Kidney tubule cell (primary cell): ENCODE results near the gene PASD1.
"Not testable (repeated sequence)": the region's sequence is repeated elsewhere in the genome, so short reads cannot be mapped to it uniquely, and the experiment has no call there.

Source experiments
- DNase-seq: peaks from one replicate; pipeline ENCODE4 v3.0.0-alpha.2; 2018; ENCODE audit warnings: low spot score

The PASD1 gene, protein sequence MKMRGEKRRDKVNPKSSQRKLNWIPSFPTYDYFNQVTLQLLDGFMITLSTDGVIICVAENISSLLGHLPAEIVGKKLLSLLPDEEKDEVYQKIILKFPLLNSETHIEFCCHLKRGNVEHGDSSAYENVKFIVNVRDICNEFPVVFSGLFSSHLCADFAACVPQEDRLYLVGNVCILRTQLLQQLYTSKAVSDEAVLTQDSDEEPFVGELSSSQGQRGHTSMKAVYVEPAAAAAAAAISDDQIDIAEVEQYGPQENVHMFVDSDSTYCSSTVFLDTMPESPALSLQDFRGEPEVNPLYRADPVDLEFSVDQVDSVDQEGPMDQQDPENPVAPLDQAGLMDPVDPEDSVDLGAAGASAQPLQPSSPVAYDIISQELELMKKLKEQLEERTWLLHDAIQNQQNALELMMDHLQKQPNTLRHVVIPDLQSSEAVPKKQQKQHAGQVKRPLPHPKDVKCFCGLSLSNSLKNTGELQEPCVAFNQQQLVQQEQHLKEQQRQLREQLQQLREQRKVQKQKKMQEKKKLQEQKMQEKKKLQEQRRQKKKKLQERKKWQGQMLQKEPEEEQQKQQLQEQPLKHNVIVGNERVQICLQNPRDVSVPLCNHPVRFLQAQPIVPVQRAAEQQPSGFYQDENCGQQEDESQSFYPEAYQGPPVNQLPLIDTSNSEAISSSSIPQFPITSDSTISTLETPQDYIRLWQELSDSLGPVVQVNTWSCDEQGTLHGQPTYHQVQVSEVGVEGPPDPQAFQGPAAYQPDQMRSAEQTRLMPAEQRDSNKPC

GRCh38 chrX:151563449-151563848 is at the start of gene PASD1:
TSS of gene PASD1 (plus strand) at chrX:151563675. CDS start at chrX:151601554, 37,879 bp downstream.
- no peak for DNase-seq

- no peak for DNase-seq
Measured at GRCh38 chrX:151515237-151515636, 48.2 kb upstream of the PASD1 start.

DNA sequence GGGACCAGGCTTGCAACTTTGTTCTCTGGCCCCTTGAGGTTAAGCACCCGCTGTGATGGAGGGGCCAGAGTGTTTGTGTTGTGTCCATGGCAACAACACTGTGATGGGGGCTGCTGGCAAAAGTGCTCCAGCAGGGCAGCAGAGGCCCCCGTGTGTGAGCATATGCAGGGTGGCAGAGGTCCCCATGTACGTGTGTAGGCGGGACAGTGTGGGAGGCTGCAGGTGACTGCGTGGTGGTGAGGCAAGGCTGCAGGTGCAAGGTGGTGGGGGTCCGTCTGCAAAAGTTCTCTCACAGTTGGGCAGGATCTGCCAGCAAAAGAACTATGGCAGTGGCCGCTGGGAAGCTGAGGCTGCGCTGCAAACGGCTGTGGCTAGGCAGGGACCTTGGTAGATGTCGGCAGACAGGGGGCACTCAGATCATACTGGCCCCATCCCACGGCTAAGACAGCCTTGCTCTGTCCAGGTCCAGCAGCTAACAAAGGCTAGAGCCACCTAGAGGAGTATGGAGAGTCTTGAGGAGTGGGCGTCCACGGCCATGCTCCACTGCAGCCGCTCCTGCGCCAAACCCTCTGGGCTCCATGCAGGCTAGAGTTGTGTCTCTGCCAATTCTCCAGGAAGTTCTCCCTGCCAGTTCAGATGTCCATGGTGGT is 46.8 kb upstream of the PASD1 start:
- DNase-seq, result no peak

DNA sequence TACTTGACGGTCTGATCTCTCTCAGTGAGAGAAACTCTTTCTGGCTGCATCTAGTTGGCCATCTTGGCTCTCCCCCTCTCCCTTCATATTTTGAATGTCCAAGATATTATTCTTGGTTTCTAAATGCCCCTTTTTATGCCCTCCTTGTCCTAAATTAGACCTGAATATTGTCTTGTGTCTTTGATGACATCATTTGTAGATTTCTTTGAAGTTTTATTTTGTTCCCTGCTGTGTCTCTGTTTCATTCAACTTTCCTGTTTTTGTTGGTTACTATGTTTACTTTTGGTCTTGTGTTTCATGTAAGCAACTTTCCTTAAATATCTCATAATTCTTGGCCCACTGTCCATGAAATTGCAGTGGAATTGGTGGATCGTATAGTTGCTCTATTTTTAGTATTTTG is 46.1 kb upstream of the PASD1 start:
- no peak for DNase-seq

DNA sequence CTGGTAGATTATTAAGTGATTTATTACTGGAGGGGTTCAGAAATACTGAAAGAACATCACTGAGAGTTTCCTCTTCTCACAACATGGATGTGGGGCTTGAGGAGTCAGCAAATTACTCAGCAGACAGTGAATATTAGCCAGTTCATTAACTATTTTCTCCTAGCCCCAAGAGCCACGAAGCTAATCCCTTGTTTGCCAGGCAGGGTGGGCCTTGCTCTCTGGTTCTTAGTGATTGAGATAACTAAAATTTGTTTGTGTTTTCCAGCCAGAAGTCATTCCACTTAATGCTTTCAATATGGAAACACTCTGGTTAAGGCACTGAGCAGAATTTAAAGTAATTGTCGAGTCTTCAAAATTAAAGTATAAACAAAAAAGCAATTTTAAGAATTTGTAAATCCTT is 40.1 kb upstream of the PASD1 start:
- DNase-seq, result no peak

DNA sequence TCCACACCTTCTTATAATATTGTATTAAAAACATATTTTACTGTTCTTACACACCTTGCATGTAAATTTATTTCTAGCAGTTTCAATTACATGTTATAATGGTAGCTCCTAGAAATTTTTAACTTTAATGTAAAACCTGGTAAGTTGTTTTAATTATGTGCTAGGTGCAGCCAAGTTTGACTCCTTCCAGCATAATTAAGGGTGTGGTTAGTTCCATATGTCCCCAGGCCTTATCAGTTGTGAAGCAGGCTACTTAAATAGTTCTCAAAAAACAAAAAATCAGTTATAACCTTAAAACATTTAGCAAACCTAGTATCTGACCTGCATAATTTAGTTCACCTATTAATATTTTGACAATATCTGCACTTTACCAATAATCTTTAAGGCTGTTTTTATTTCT is 26.9 kb upstream of the PASD1 start:
- DNase-seq, result no peak

GRCh38 chrX:151537572-151537971 is 25.9 kb upstream of the PASD1 start:
- DNase-seq, result no peak

- DNase-seq, result no peak
Measured at GRCh38 chrX:151538190-151539122, 25.0 kb upstream of the PASD1 start.

DNA sequence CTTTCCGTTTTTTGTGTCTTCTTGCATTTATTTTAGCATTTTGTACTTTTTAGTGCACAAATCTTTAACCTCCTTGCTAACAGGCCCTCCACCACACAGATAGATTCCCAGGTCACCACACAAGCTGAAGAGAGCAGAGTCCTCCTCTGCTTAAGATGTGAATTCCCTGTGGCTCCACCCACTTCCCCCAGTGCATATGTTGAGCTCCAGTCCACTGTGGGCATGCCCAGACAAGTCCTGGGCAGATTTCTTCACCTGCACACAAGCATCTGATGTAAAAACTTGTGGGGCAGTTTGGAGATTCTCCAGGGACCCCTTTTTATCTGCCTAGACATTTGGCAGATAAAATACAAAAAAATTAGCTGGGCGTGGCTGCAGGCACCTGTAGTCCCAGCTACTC is 19.8 kb upstream of the PASD1 start:
- no peak for DNase-seq

DNA sequence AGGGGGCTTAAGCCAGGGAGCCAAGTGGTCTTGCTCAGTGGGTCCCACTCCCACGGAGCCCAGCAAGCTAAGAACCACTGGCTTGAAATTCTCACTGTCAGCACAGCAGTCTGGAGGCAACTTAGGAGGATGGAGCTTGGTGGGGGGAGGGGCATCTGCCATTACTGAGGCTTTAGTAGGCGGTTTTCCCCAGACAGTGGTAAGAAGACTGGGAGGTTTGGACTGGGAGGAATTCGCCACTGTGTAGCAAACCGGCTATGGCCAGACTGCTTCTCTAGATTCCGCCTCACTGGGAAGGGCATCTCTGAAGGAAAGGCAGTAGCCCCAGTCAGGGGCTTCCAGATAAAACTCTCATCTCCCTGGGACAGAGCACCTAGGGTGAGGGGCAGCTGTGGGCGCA is 17.2 kb upstream of the PASD1 start:
- not testable (repeated sequence) for DNase-seq

- DNase-seq, result not testable (repeated sequence)
Measured at GRCh38 chrX:151551176-151551575, 12.3 kb upstream of the PASD1 start.

DNA sequence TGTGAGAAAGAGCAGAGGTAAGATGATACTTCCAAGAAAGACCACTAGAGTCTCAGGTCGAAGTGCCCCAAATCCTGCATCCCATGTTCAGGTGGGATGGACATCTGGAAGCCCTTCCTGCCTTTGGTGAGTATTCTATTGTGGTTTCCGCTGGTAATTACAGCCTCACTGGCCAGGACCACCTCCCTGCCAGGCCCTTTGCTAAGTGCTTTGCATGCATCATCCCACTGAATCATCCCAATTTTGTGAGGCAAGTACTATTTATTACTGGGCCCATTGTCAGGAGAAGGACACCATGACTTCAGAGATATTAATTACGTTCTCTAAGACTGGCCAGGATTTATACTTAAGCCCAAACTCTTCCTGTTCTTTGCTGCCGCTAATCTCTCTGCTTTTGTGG is 10.7 kb upstream of the PASD1 start:
- DNase-seq, result no peak

- not testable (repeated sequence) for DNase-seq
Measured at GRCh38 chrX:151555301-151555700, 8.2 kb upstream of the PASD1 start.

GRCh38 chrX:151562485-151562884 is 990 bp upstream of the PASD1 start:
- not testable (repeated sequence) for DNase-seq

DNA sequence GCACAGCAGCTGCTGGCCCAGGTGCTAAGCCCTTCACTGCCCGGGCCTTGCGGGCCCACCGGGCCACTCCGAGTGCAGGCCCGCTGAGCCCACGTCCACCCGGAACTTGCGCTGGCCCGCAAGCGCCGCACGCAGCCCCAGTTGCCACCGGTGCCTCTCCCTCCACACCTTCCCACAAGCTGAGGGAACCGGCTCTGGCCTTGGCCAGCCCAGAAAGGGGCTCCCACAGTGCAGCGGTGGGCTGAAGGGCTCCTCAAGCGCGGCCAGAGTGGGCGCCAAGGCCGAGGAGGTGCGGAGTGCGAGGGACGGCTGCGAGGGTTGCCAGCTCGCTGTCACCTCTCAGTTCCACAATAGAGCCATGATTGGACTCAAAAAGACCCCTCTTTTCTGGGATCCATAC is 472 bp upstream of the PASD1 start:
- not testable (repeated sequence) for DNase-seq

- no peak for DNase-seq
Measured at GRCh38 chrX:151564035-151564434, 560 bp downstream of the PASD1 start.

GRCh38 chrX:151566872-151567271 is 3.4 kb downstream of the PASD1 start:
- DNase-seq, result not testable (repeated sequence)

GRCh38 chrX:151570561-151570960 is 7.1 kb downstream of the PASD1 start:
- DNase-seq, result no peak

DNA sequence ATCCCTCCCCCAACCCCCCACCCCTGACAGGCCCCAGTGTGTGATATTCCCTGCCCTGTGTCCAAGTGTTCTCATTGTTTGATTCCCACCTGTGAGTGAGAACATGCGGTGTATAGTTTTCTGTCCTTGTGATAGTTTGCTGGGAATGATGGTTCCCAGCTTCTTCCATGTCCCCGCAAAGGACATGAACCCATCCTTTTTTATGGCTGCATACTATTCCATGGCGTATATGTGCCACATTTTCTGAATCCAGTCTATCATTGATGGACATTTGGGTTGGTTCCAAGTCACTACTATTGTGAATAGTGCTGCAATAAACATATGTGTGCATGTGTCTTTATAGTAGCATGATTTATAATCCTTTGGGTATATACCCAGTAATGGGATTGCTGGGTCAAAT is 29.9 kb downstream of the PASD1 start:
- DNase-seq, result not testable (repeated sequence)

GRCh38 chrX:151596282-151596681 is 32.8 kb downstream of the PASD1 start:
- DNase-seq, result no peak

- DNase-seq, result no peak
Measured at GRCh38 chrX:151604931-151605330, 41.5 kb downstream of the PASD1 start.

DNA sequence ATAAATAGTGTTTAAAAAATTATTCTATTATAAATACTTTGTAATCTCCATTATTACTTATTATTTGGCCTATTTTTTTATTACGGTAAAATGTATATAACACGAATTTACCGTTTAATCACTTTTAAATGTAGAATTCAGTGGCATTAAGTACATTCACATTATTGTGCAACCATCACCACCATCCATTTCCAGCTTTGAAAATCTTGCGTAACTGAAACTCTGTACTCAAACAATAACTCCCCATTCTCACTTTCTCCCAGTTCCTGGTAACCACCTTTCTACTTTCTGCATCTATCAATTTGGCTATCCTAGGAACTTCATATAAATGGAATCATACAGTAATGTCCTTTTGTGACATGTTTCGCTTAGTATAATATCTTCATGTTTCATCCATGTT is 45.7 kb downstream of the PASD1 start:
- DNase-seq, result no peak
